ENCODE results near the gene CORO2B.

CORO2B gene

GRCh38 chr15:68595761-68596160, 17.0 kb downstream of the CORO2B start:
- no peaks in the 10 kb centered on the region for H3K4me1 ChIP-seq
- H3K27ac ChIP-seq = no peak overlapping the region
- no peak overlapping the region for H3K4me3 ChIP-seq (ENCODE audit: low read depth, low read length)
- no peaks in the 10 kb centered on the region for H3K36me3 ChIP-seq (ENCODE audit: control insufficient read depth, insufficient read depth, low read length)
- no peaks in the 10 kb centered on the region for H3K9me3 ChIP-seq (ENCODE audit: control insufficient read depth, low read length)
- no peaks in the 10 kb centered on the region for H3K27me3 ChIP-seq (ENCODE audit: control insufficient read depth, insufficient read depth, low read length)
- no peak overlapping the region for H2AFZ ChIP-seq
- no peaks in the 10 kb centered on the region for H3K79me2 ChIP-seq
- no peak overlapping the region for H3K9ac ChIP-seq
- TF ChIP-seq CTCF (IDR thresholded peaks at IDR 0.05) = no peak
- H3K4me2 ChIP-seq (ENCODE audit: low read length) = no peak overlapping the region

- Histone ChIP-seq H3K4me2 (ENCODE audit: low read length) (no peak overlapping the region), H3K27me3 (ENCODE audit: control insufficient read depth, insufficient read depth, low read length) (no peaks in the 10 kb centered on the region), H3K4me1 (no peaks in the 10 kb centered on the region), H3K36me3 (ENCODE audit: control insufficient read depth, insufficient read depth, low read length) (no peaks in the 10 kb centered on the region), H3K9me3 (ENCODE audit: control insufficient read depth, low read length) (no peaks in the 10 kb centered on the region), H3K9ac (no peak overlapping the region), H3K79me2 (no peaks in the 10 kb centered on the region), H2AFZ (no peak overlapping the region), H3K4me3 (ENCODE audit: low read depth, low read length) (no peak overlapping the region), H3K27ac (no peak overlapping the region)
- TF ChIP-seq CTCF (IDR thresholded peaks at IDR 0.05) = no peak
Observed at GRCh38 chr15:68596691-68597090, 17.9 kb downstream of the CORO2B start.

- Histone ChIP-seq H3K9ac (no peak overlapping the region), H3K9me3 (ENCODE audit: control insufficient read depth, low read length) (no peaks in the 10 kb centered on the region), H3K4me3 (ENCODE audit: low read depth, low read length) (no peak overlapping the region), H3K27me3 (ENCODE audit: control insufficient read depth, insufficient read depth, low read length) (no peaks in the 10 kb centered on the region), H3K79me2 (no peaks in the 10 kb centered on the region), H3K27ac (peak overlapping the region; percentile 11), H3K4me1 (no peaks in the 10 kb centered on the region), H3K36me3 (ENCODE audit: control insufficient read depth, insufficient read depth, low read length) (no peaks in the 10 kb centered on the region), H2AFZ (no peak overlapping the region), H3K4me2 (ENCODE audit: low read length) (no peak overlapping the region)
- TF ChIP-seq CTCF (IDR thresholded peaks at IDR 0.05) = no peak
Observed at GRCh38 chr15:68597581-68597980, 18.8 kb downstream of the CORO2B start.

- no peaks in the 10 kb centered on the region for H3K9me3 ChIP-seq (ENCODE audit: control insufficient read depth, low read length)
- H3K9ac ChIP-seq = no peak overlapping the region
- H3K79me2 ChIP-seq = no peaks in the 10 kb centered on the region
- H3K27me3 ChIP-seq (ENCODE audit: control insufficient read depth, insufficient read depth, low read length) = no peaks in the 10 kb centered on the region
- H3K4me2 ChIP-seq (ENCODE audit: low read length) = no peak overlapping the region
- H3K36me3 ChIP-seq (ENCODE audit: control insufficient read depth, insufficient read depth, low read length) = no peaks in the 10 kb centered on the region
- no peak overlapping the region for H2AFZ ChIP-seq
- no peak overlapping the region for H3K4me3 ChIP-seq (ENCODE audit: low read depth, low read length)
- peak overlapping the region; percentile 11 for H3K27ac ChIP-seq
- no peak for TF ChIP-seq CTCF (IDR thresholded peaks at IDR 0.05)
- H3K4me1 ChIP-seq = no peaks in the 10 kb centered on the region
Observed at GRCh38 chr15:68598171-68599152, 19.7 kb downstream of the CORO2B start.

All from parathyroid adenoma (tissue), 2 donors.